Measurements from ENCODE around the gene ACTN1. TPM values are rescaled to one million over a fixed set of nuclear protein-coding genes. Genes with fewer than 3 reads are reported as not detected.

Gene ACTN1
- total and polyA plus RNA-seq, 3 experiments from 2014 or later: 47.4 to 53.3 (median 52.7) TPM

- Histone ChIP-seq H3K36me3 (ENCODE audit: insufficient read depth, low read length) (peaks cover 12% of the 10 kb centered on the region), H3K4me1 (ENCODE audit: insufficient read depth, low read length) (peaks cover 32% of the 10 kb centered on the region), H3K4me3 (ENCODE audit: low read length) (no peak overlapping the region), H3K9me3 (ENCODE audit: low read length) (peaks cover 8% of the 10 kb centered on the region), H3K27ac (ENCODE audit: low read depth, low read length) (no peak overlapping the region), H3K27me3 (ENCODE audit: insufficient read depth, low read length, poor library complexity, severe bottlenecking) (no peaks in the 10 kb centered on the region)
- DNase-seq: no peak
- Mint-ChIP-seq H3K4me1 (peaks cover 0 to 4% (median 0%) of the 10 kb centered on the region in 3 donors), H3K27ac (no peak overlapping the region), H3K36me3 (peaks cover 6 to 27% (median 7%) of the 10 kb centered on the region in 3 donors), H3K4me3 (no peak overlapping the region), H3K9me3 (peaks cover 5 to 13% (median 10%) of the 10 kb centered on the region in 5 donors), H3K27me3 (peaks cover 1 to 3% of the 10 kb centered on the region in 2 donors)
- ChIA-PET CTCF (interaction anchor here (0.9 kb wide), 1 partner anchor 10 kb away, joined by 3 read pairs; no protein-coding TSS in a partner anchor), POLR2A (no interaction called here)
Measured at GRCh38 chr14:68921666-68922065, 57.4 kb downstream of the ACTN1 start.

GRCh38 chr14:68921049-68921448 lies 58.1 kb downstream of the ACTN1 start:
- Mint-ChIP-seq H3K4me1 (peaks cover 0 to 4% (median 0%) of the 10 kb centered on the region in 3 donors), H3K36me3 (peaks cover 6 to 23% (median 7%) of the 10 kb centered on the region in 3 donors), H3K27me3 (peaks cover 0 to 1% of the 10 kb centered on the region in 2 donors), H3K4me3 (no peak overlapping the region), H3K9me3 (peaks cover 5 to 12% (median 6%) of the 10 kb centered on the region in 5 donors), H3K27ac (peak overlapping the region in 1 of 8 donors; percentile 52)
- Histone ChIP-seq H3K27ac (ENCODE audit: low read depth, low read length) (no peak overlapping the region), H3K27me3 (ENCODE audit: insufficient read depth, low read length, poor library complexity, severe bottlenecking) (no peaks in the 10 kb centered on the region), H3K4me1 (ENCODE audit: insufficient read depth, low read length) (peaks cover 32% of the 10 kb centered on the region), H3K9me3 (ENCODE audit: low read length) (peaks cover 2% of the 10 kb centered on the region), H3K4me3 (ENCODE audit: low read length) (no peak overlapping the region), H3K36me3 (ENCODE audit: insufficient read depth, low read length) (peaks cover 12% of the 10 kb centered on the region)
- ChIA-PET CTCF (interaction anchor here (0.9 kb wide), 1 partner anchor 10 kb away, joined by 3 read pairs; no protein-coding TSS in a partner anchor), POLR2A (no interaction called here)
- DNase-seq: no peak

- H3K27ac ChIP-seq (ENCODE audit: low read depth, low read length): no peak overlapping the region
Measured at GRCh38 chr14:68919129-68919927, 59.8 kb downstream of the ACTN1 start.

GRCh38 chr14:68918612-68919011 lies 60.5 kb downstream of the ACTN1 start:
- no peak overlapping the region for H3K4me3 Mint-ChIP-seq
- H3K4me3 ChIP-seq (ENCODE audit: low read length): no peak overlapping the region

More at GRCh38 chr14:68919129-68919927, 59.8 kb downstream of the ACTN1 start:
- Mint-ChIP-seq H3K4me1 (peaks cover 0 to 4% (median 0%) of the 10 kb centered on the region in 3 donors), H3K27ac (peak overlapping the region in 1 of 8 donors; percentile 80), H3K9me3 (peaks cover 0 to 2% (median 0%) of the 10 kb centered on the region in 5 donors), H3K36me3 (peaks cover 0 to 9% (median 4%) of the 10 kb centered on the region in 3 donors), H3K4me3 (no peak overlapping the region), H3K27me3 (peaks cover 0 to 1% of the 10 kb centered on the region in 2 donors)
- DNase-seq: no peak
- H3K4me1 ChIP-seq (ENCODE audit: insufficient read depth, low read length): peaks cover 25% of the 10 kb centered on the region
- POLR2A ChIA-PET: no interaction called here
- CTCF ChIA-PET: interaction anchor here (1.2 kb wide), 1 partner anchor 10 kb away, joined by 3 read pairs; no protein-coding TSS in a partner anchor
- no peaks in the 10 kb centered on the region for H3K9me3 ChIP-seq (ENCODE audit: low read length)
- no peaks in the 10 kb centered on the region for H3K27me3 ChIP-seq (ENCODE audit: insufficient read depth, low read length, poor library complexity, severe bottlenecking)
- no peak overlapping the region for H3K4me3 ChIP-seq (ENCODE audit: low read length)
- H3K36me3 ChIP-seq (ENCODE audit: insufficient read depth, low read length): peaks cover 12% of the 10 kb centered on the region

GRCh38 chr14:68916358-68916941 lies 62.7 kb downstream of the ACTN1 start:
- H3K27ac Mint-ChIP-seq: no peak overlapping the region
- no peak for DNase-seq
- H3K36me3 ChIP-seq (ENCODE audit: insufficient read depth, low read length): peaks cover 9% of the 10 kb centered on the region
- ChIA-PET POLR2A (no interaction called here), CTCF (interaction anchor here (1.3 kb wide), 1 partner anchor 14 kb away, joined by 4 read pairs; no protein-coding TSS in a partner anchor)
- H3K27ac ChIP-seq (ENCODE audit: low read depth, low read length): no peak overlapping the region
- H3K9me3 Mint-ChIP-seq: peaks cover 0 to 2% (median 0%) of the 10 kb centered on the region in 5 donors
- H3K4me3 ChIP-seq (ENCODE audit: low read length): no peak overlapping the region
- no peaks in the 10 kb centered on the region for H3K27me3 Mint-ChIP-seq
- peaks cover 1 to 4% (median 2%) of the 10 kb centered on the region in 3 donors for H3K36me3 Mint-ChIP-seq
- peaks cover 3 to 9% (median 3%) of the 10 kb centered on the region in 3 donors for H3K4me1 Mint-ChIP-seq
- H3K27me3 ChIP-seq (ENCODE audit: insufficient read depth, low read length, poor library complexity, severe bottlenecking): no peaks in the 10 kb centered on the region
- H3K4me1 ChIP-seq (ENCODE audit: insufficient read depth, low read length): peaks cover 15% of the 10 kb centered on the region
- H3K4me3 Mint-ChIP-seq: no peak overlapping the region
- H3K9me3 ChIP-seq (ENCODE audit: low read length): no peaks in the 10 kb centered on the region

More at GRCh38 chr14:68918612-68919011, 60.5 kb downstream of the ACTN1 start:
- peaks cover 12% of the 10 kb centered on the region for H3K36me3 ChIP-seq (ENCODE audit: insufficient read depth, low read length)
- peaks cover 0 to 4% (median 0%) of the 10 kb centered on the region in 3 donors for H3K4me1 Mint-ChIP-seq
- H3K27ac ChIP-seq (ENCODE audit: low read depth, low read length): no peak overlapping the region
- peaks cover 0 to 2% (median 0%) of the 10 kb centered on the region in 5 donors for H3K9me3 Mint-ChIP-seq
- no peaks in the 10 kb centered on the region for H3K27me3 Mint-ChIP-seq
- ChIA-PET POLR2A (no interaction called here), CTCF (no interaction called here)
- H3K36me3 Mint-ChIP-seq: peaks cover 0 to 4% (median 2%) of the 10 kb centered on the region in 3 donors
- no peaks in the 10 kb centered on the region for H3K9me3 ChIP-seq (ENCODE audit: low read length)
- peaks cover 19% of the 10 kb centered on the region for H3K4me1 ChIP-seq (ENCODE audit: insufficient read depth, low read length)
- DNase-seq: peak in 1 of 5 donors; percentile 33
- H3K27me3 ChIP-seq (ENCODE audit: insufficient read depth, low read length, poor library complexity, severe bottlenecking): no peaks in the 10 kb centered on the region
- peak overlapping the region in 1 of 8 donors; percentile 17 for H3K27ac Mint-ChIP-seq

- H3K4me1 ChIP-seq (ENCODE audit: insufficient read depth, low read length): peaks cover 4% of the 10 kb centered on the region
- Mint-ChIP-seq H3K9me3 (no peaks in the 10 kb centered on the region), H3K27ac (peak overlapping the region in 1 of 8 donors; percentile 41), H3K27me3 (no peaks in the 10 kb centered on the region), H3K36me3 (peaks cover 0 to 2% (median 0%) of the 10 kb centered on the region in 3 donors), H3K4me3 (no peak overlapping the region), H3K4me1 (peaks cover 4 to 11% (median 7%) of the 10 kb centered on the region in 3 donors)
- no peaks in the 10 kb centered on the region for H3K27me3 ChIP-seq (ENCODE audit: insufficient read depth, low read length, poor library complexity, severe bottlenecking)
- DNase-seq: no peak
- no peaks in the 10 kb centered on the region for H3K36me3 ChIP-seq (ENCODE audit: insufficient read depth, low read length)
- H3K4me3 ChIP-seq (ENCODE audit: low read length): no peak overlapping the region
- no peaks in the 10 kb centered on the region for H3K9me3 ChIP-seq (ENCODE audit: low read length)
- H3K27ac ChIP-seq (ENCODE audit: low read depth, low read length): no peak overlapping the region
- ChIA-PET POLR2A (no interaction called here), CTCF (interaction anchor here (1.2 kb wide), 1 partner anchor 11 kb away, joined by 8 read pairs; no protein-coding TSS in a partner anchor)
Measured at GRCh38 chr14:68913516-68913915, 65.6 kb downstream of the ACTN1 start.

GRCh38 chr14:68911594-68912227 lies 67.4 kb downstream of the ACTN1 start:
- Mint-ChIP-seq H3K4me3 (no peak overlapping the region), H3K27me3 (no peaks in the 10 kb centered on the region), H3K4me1 (peaks cover 4 to 11% (median 7%) of the 10 kb centered on the region in 3 donors), H3K27ac (no peak overlapping the region), H3K9me3 (no peaks in the 10 kb centered on the region), H3K36me3 (peaks cover 0 to 4% (median 0%) of the 10 kb centered on the region in 3 donors)
- CTCF ChIA-PET: interaction anchor here (0.6 to 2.1 kb wide), 17 partner anchors 10 to 195 kb away, joined by 3 to 7 read pairs (median 4); no protein-coding TSS in a partner anchor
- Histone ChIP-seq H3K4me3 (ENCODE audit: low read length) (no peak overlapping the region), H3K36me3 (ENCODE audit: insufficient read depth, low read length) (no peaks in the 10 kb centered on the region), H3K27ac (ENCODE audit: low read depth, low read length) (no peak overlapping the region), H3K9me3 (ENCODE audit: low read length) (no peaks in the 10 kb centered on the region), H3K27me3 (ENCODE audit: insufficient read depth, low read length, poor library complexity, severe bottlenecking) (no peaks in the 10 kb centered on the region), H3K4me1 (ENCODE audit: insufficient read depth, low read length) (peaks cover 4% of the 10 kb centered on the region)
- peak; percentile 44 to 80 (median 61) for DNase-seq
- POLR2A ChIA-PET: no interaction called here

All from CD8-positive, alpha-beta memory T cell (primary cell).